ENCODE results near the gene CDK12.
"Not testable (repeated sequence)": the region's sequence is repeated elsewhere in the genome, so short reads cannot be mapped to it uniquely, and the experiment has no call there.

The CDK12 gene

GRCh38 chr17:39461113-39461925 lies at the start of gene CDK12:
Gene CDK12, plus strand, starts transcription at chr17:39461486. Its CDS starts 586 bp downstream, at chr17:39462072.
- peak; percentile 98 for DNase-seq

GRCh38 chr17:39416141-39416540 lies 45.1 kb upstream of the CDK12 start:
- DNase-seq: no peak

GRCh38 chr17:39429600-39429999 lies 31.7 kb upstream of the CDK12 start:
- DNase-seq: no peak

- not testable (repeated sequence) for DNase-seq
Observed at GRCh38 chr17:39439868-39440267, 21.4 kb upstream of the CDK12 start.

GRCh38 chr17:39443326-39443725 lies 18.0 kb upstream of the CDK12 start:
- no peak for DNase-seq

- no peak for DNase-seq
Observed at GRCh38 chr17:39447561-39447960, 13.7 kb upstream of the CDK12 start.

- DNase-seq: no peak
Observed at GRCh38 chr17:39450051-39450450, 11.2 kb upstream of the CDK12 start.

- DNase-seq: peak; percentile 97
Observed at GRCh38 chr17:39450847-39451581, 10.3 kb upstream of the CDK12 start, which contains the start of gene MED1. Gene MED1, minus strand, starts transcription at chr17:39451263. Its CDS starts 201 bp downstream, at chr17:39451062.

GRCh38 chr17:39455919-39456318 lies 5.4 kb upstream of the CDK12 start:
- DNase-seq: no peak

GRCh38 chr17:39461926-39462569 lies 762 bp downstream of the CDK12 start:
- no peak for DNase-seq

- DNase-seq: no peak
Observed at GRCh38 chr17:39462631-39463375, 1.5 kb downstream of the CDK12 start.

GRCh38 chr17:39464639-39465181 lies 3.4 kb downstream of the CDK12 start:
- DNase-seq: not testable (repeated sequence)

- not testable (repeated sequence) for DNase-seq
Observed at GRCh38 chr17:39468610-39469009, 7.3 kb downstream of the CDK12 start.

GRCh38 chr17:39473310-39473709 lies 12.0 kb downstream of the CDK12 start:
- DNase-seq: no peak

GRCh38 chr17:39479631-39480030 lies 18.3 kb downstream of the CDK12 start:
- DNase-seq: not testable (repeated sequence)

GRCh38 chr17:39483506-39483905 lies 22.2 kb downstream of the CDK12 start:
- no peak for DNase-seq

- DNase-seq: no peak
Observed at GRCh38 chr17:39484178-39484577, 22.9 kb downstream of the CDK12 start.

- no peak for DNase-seq
Observed at GRCh38 chr17:39485555-39485954, 24.3 kb downstream of the CDK12 start.

GRCh38 chr17:39486242-39486641 lies 25.0 kb downstream of the CDK12 start:
- DNase-seq: no peak

GRCh38 chr17:39487490-39487889 lies 26.2 kb downstream of the CDK12 start:
- not testable (repeated sequence) for DNase-seq

- no peak for DNase-seq
Observed at GRCh38 chr17:39487946-39488345, 26.7 kb downstream of the CDK12 start.

GRCh38 chr17:39496921-39497320 lies 35.6 kb downstream of the CDK12 start:
- not testable (repeated sequence) for DNase-seq

Data from NCI-H1105 treated with DMSO at 0.1 percent for 48 hours (cell line).